Measurements from ENCODE around the gene SPTBN2. TPM values are rescaled to one million over a fixed set of nuclear protein-coding genes. Genes with fewer than 3 reads are reported as not detected.
A peak's percentile ranks its signal among the peaks of the same experiment; 100 is the strongest.

SPTBN2 gene
- total RNA-seq, 1 experiment from 2014 or later = 40.7 TPM

GRCh38 chr11:66676931-66677598 lies 52.0 kb downstream of the SPTBN2 start:
- CTCF ChIA-PET = interaction anchor here (0.8 to 3.5 kb wide), 30 partner anchors 18 to 364 kb away, joined by 3 to 47 read pairs (median 10); partner anchors contain the start of genes ACTN3, BBS1, CCDC87 and CCS
- H3K36me3 Mint-ChIP-seq = peaks cover 12% of the 10 kb centered on the region
- no peaks in the 10 kb centered on the region for H3K9me3 Mint-ChIP-seq
- peak overlapping the region; percentile 89 for H3K4me3 Mint-ChIP-seq
- POLR2A ChIA-PET = interaction anchor here (0.7 to 3.0 kb wide), 13 partner anchors 9 to 292 kb away, joined by 3 to 27 read pairs (median 6); partner anchors contain the start of genes ACTN3, CCDC87, CCS and DPP3
- no peaks in the 10 kb centered on the region for H3K27me3 Mint-ChIP-seq (ENCODE audit: low read depth)
- H3K27ac Mint-ChIP-seq = peak overlapping the region; percentile 100
- no peak for ATAC-seq
- peaks cover 29% of the 10 kb centered on the region for H3K4me1 Mint-ChIP-seq
- DNase-seq (ENCODE audit: low spot score) = no peak
- TF ChIP-seq JUN (CRISPR knock-in tag; IDR thresholded peaks at IDR 0.05) = no peak
- no peak for TF ChIP-seq ZBTB43 (CRISPR knock-in tag; IDR thresholded peaks at IDR 0.05)
- TF ChIP-seq FOXJ3 (CRISPR knock-in tag; IDR thresholded peaks at IDR 0.05; ENCODE audit: borderline replicate concordance) = no peak

GRCh38 chr11:66676282-66676919 lies 52.6 kb downstream of the SPTBN2 start:
- Mint-ChIP-seq H3K36me3 (peaks cover 12% of the 10 kb centered on the region), H3K9me3 (no peaks in the 10 kb centered on the region), H3K27ac (peak overlapping the region; percentile 100), H3K27me3 (ENCODE audit: low read depth) (no peaks in the 10 kb centered on the region), H3K4me1 (peaks cover 29% of the 10 kb centered on the region), H3K4me3 (peak overlapping the region; percentile 89)
- ChIA-PET POLR2A (interaction anchor here (1.3 to 3.0 kb wide), 6 partner anchors 27 to 196 kb away, joined by 3 to 27 read pairs (median 18); partner anchors contain the start of genes ACTN3, CCDC87, CCS and DPP3), CTCF (interaction anchor here (1.0 to 3.5 kb wide), 11 partner anchors 17 to 291 kb away, joined by 3 to 47 read pairs (median 21); partner anchors contain the start of genes MRPL11, NPAS4, RBM4 and RCE1)
- ATAC-seq (no peak), DNase-seq (ENCODE audit: low spot score) (no peak)
- TF ChIP-seq NR3C1 (CRISPR knock-in tag; conservative IDR thresholded peaks at IDR 0.05; ENCODE audit: low read depth) (no peak), HMGXB4 (CRISPR knock-in tag; IDR thresholded peaks at IDR 0.05) (no peak), ZNF532 (CRISPR knock-in tag; IDR thresholded peaks at IDR 0.05; ENCODE audit: borderline replicate concordance) (no peak), JUN (CRISPR knock-in tag; IDR thresholded peaks at IDR 0.05) (no peak), SOX15 (CRISPR knock-in tag; IDR thresholded peaks at IDR 0.05) (no peak), CREM (CRISPR knock-in tag; IDR thresholded peaks at IDR 0.05) (no peak), E2F4 (CRISPR knock-in tag; IDR thresholded peaks at IDR 0.05; ENCODE audit: borderline replicate concordance, low read depth) (no peak), FOXP1 (CRISPR knock-in tag; IDR thresholded peaks at IDR 0.05; ENCODE audit: borderline replicate concordance) (no peak), PREB (CRISPR knock-in tag; IDR thresholded peaks at IDR 0.05; ENCODE audit: borderline replicate concordance) (no peak), NR1H2 (CRISPR knock-in tag; IDR thresholded peaks at IDR 0.05) (no peak), SMAD3 (CRISPR knock-in tag; IDR thresholded peaks at IDR 0.05; ENCODE audit: borderline replicate concordance) (no peak), SMAD4 (CRISPR knock-in tag; IDR thresholded peaks at IDR 0.05) (no peak), AR (CRISPR knock-in tag; IDR thresholded peaks at IDR 0.05) (no peak), CDX4 (CRISPR knock-in tag; IDR thresholded peaks at IDR 0.05; ENCODE audit: borderline replicate concordance) (no peak), CBFB (CRISPR knock-in tag; IDR thresholded peaks at IDR 0.05; ENCODE audit: low read depth) (no peak), ZNF416 (CRISPR knock-in tag; IDR thresholded peaks at IDR 0.05) (no peak), ATF1 (CRISPR knock-in tag; IDR thresholded peaks at IDR 0.05) (no peak)

Data from WTC11 (cell line).